Liver (tissue), 9 donors: ENCODE measurements around the gene IFI27L1. TPM values are rescaled to one million over a fixed set of nuclear protein-coding genes. Genes with fewer than 3 reads are reported as not detected.
A peak's percentile ranks its signal among the peaks of the same experiment; 100 is the strongest.

Experiments used
- DNase-seq: peaks from one replicate; pipeline ENCODE4 v3.0.0-alpha.2; 2017; ENCODE audit warnings: low spot score
- H3K27ac ChIP-seq, 2 donors: one replicate each; pipeline ENCODE4 v1.7.0; 2013; ENCODE audit warnings: inconsistent platforms in 2 of 2, low read length in 2 of 2, control low read depth in 1 of 2, low read depth in 1 of 2, mild to moderate bottlenecking in 1 of 2
- H3K27me3 ChIP-seq, 4 donors: one replicate each; pipeline versions ENCODE4 v1.6.1 to v1.7.0; 2013; ENCODE audit warnings: low read length in 3 of 4, inconsistent platforms in 1 of 4, mild to moderate bottlenecking in 1 of 4, moderate library complexity in 1 of 4; ENCODE audit not compliant: control insufficient read depth in 4 of 4, insufficient read depth in 4 of 4
- H3K36me3 ChIP-seq, 4 donors: one replicate each; pipeline versions ENCODE4 v1.6.1 to v1.7.0; 2013; ENCODE audit warnings: low read length in 3 of 4, mild to moderate bottlenecking in 3 of 4, low read depth in 1 of 4, moderate library complexity in 1 of 4; ENCODE audit not compliant: control insufficient read depth in 4 of 4, insufficient read depth in 3 of 4
- H3K4me1 ChIP-seq, 4 donors: one replicate each; pipeline versions ENCODE4 v1.6.1 to v1.7.0; 2013; ENCODE audit warnings: low read length in 3 of 4, mild to moderate bottlenecking in 3 of 4, moderate library complexity in 1 of 4; ENCODE audit not compliant: control insufficient read depth in 4 of 4, insufficient read depth in 4 of 4
- H3K4me3 ChIP-seq, 3 donors: one replicate each; pipeline versions ENCODE4 v1.6.1 to v1.7.0; 2013; ENCODE audit warnings: low read length in 3 of 3, control low read depth in 1 of 3, low read depth in 1 of 3, mild to moderate bottlenecking in 1 of 3
- H3K9ac ChIP-seq, 2 donors: one replicate each; pipeline ENCODE4 v1.7.0; 2013; ENCODE audit warnings: low read length in 2 of 2, mild to moderate bottlenecking in 2 of 2, moderate library complexity in 2 of 2, control low read depth in 1 of 2, low read depth in 1 of 2
- H3K9me3 ChIP-seq, 4 donors: one replicate each; pipeline versions ENCODE4 v1.6.1 to v1.7.0; 2013; ENCODE audit warnings: low read length in 3 of 4; ENCODE audit not compliant: control insufficient read depth in 4 of 4
- EGR1 ChIP-seq, 2 donors: IDR thresholded peaks; 2 replicates each; pipeline ENCODE4 v1.6.1; 2016 to 2018; ENCODE audit warnings: antibody characterized with exemption in 2 of 2, low read depth in 2 of 2
- FOXA1 ChIP-seq: IDR thresholded peaks from 2 replicates; pipeline ENCODE4 v1.6.1; 2016; ENCODE audit warnings: antibody characterized with exemption
- FOXA2 ChIP-seq: IDR thresholded peaks from 2 replicates; pipeline ENCODE4 v1.6.1; 2016; ENCODE audit warnings: antibody characterized with exemption
- GABPA ChIP-seq, 2 donors: IDR thresholded peaks in 1 of 2; conservative IDR thresholded peaks in 1 of 2; 2 replicates each; pipeline ENCODE4 v1.6.1; 2016; ENCODE audit warnings: antibody characterized with exemption in 2 of 2, mild to moderate bottlenecking in 1 of 2, moderate library complexity in 1 of 2
- HNF4A ChIP-seq, 2 donors: conservative IDR thresholded peaks; 2 replicates each; pipeline ENCODE4 v1.6.1; 2016; ENCODE audit warnings: antibody characterized with exemption in 2 of 2, mild to moderate bottlenecking in 2 of 2
- HNF4G ChIP-seq: IDR thresholded peaks from 2 replicates; pipeline ENCODE4 v1.6.1; 2016; ENCODE audit warnings: antibody characterized with exemption
- JUND ChIP-seq, 2 donors: IDR thresholded peaks; 2 replicates each; pipeline ENCODE4 v1.6.1; 2016; ENCODE audit warnings: antibody characterized with exemption in 2 of 2
- NR2F2 ChIP-seq: IDR thresholded peaks from 2 replicates; pipeline ENCODE4 v1.6.1; 2016; ENCODE audit warnings: antibody characterized with exemption
- RAD21 ChIP-seq, 2 donors: IDR thresholded peaks; 2 replicates each; pipeline ENCODE4 v1.6.1; 2016; ENCODE audit warnings: antibody characterized with exemption in 2 of 2, mild to moderate bottlenecking in 2 of 2
- RXRA ChIP-seq, 2 donors: IDR thresholded peaks; 2 replicates each; pipeline ENCODE4 v1.6.1; 2017 to 2018; ENCODE audit warnings: antibody characterized with exemption in 2 of 2, mild to moderate bottlenecking in 1 of 2
- SP1 ChIP-seq: IDR thresholded peaks from 2 replicates; pipeline ENCODE4 v1.6.1; 2018; ENCODE audit warnings: antibody characterized with exemption, mild to moderate bottlenecking
- TAF1 ChIP-seq: conservative IDR thresholded peaks from 2 replicates; pipeline ENCODE4 v1.6.1; 2016; ENCODE audit warnings: antibody characterized with exemption, mild to moderate bottlenecking
- YY1 ChIP-seq: IDR thresholded peaks from 2 replicates; pipeline ENCODE4 v1.6.1; 2016; ENCODE audit warnings: antibody characterized with exemption, mild to moderate bottlenecking
- WGBS: extraction: QIAGEN DNeasy Blood & Tissue Kit; methylation state at CpG from one replicate; pipeline ENCODE4 v1.1.7; 2013; 5-methylcytosine and 5-hydroxymethylcytosine counted together
- polyA plus RNA-seq, 2 donors: library from polyadenylated mRNA; stranded (reverse) in 1 of 2; unstranded in 1 of 2; fragments of 200-250 nt in 1 of 2; fragments of >200 nt in 1 of 2; fragmentation: Nextera tagmentation in 1 of 2; extraction: Ambion mirVana in 1 of 2; gene quantifications; one replicate each; pipeline versions ENCODE4 v1.2.1 to v1.2.3, GENCODE V29; 2013 to 2015
- total RNA-seq, 2 donors: library from RNA; depleted of rRNA; stranded (reverse); fragments of >200 nt; gene quantifications; one replicate each; pipeline ENCODE4 v1.2.3, GENCODE V29; 2014
- TF ChIP-seq, protein P1 (sequence below): IDR thresholded peaks from 2 replicates; pipeline ENCODE4 v1.6.1; 2016; ENCODE audit warnings: antibody characterized with exemption
- TF ChIP-seq, protein P2 (sequence below): fragments of 150-350 bp; IDR thresholded peaks from 2 replicates; pipeline ENCODE4 v1.5.1; 2017; ENCODE audit warnings: improper control_type of control experiment, low read depth, low read length; ENCODE audit not compliant: missing input control
- TF ChIP-seq, protein P3 (sequence below): IDR thresholded peaks from 2 replicates; pipeline ENCODE4 v1.6.1; 2016; ENCODE audit warnings: antibody characterized with exemption, mild to moderate bottlenecking
- TF ChIP-seq, protein P4 (sequence below): IDR thresholded peaks from 2 replicates; pipeline ENCODE4 v1.6.1; 2016; ENCODE audit warnings: antibody characterized with exemption
- TF ChIP-seq, protein P5 (sequence below): IDR thresholded peaks from 2 replicates; pipeline ENCODE4 v1.6.1; 2016; ENCODE audit warnings: antibody characterized with exemption
- donor health status: healthy.
- donor health status: healthy.
- donor health status: healthy.
- donor health status: healthy.
- donor health status: healthy.

Gene IFI27L1
- total and polyA plus RNA-seq, 4 donors = 3.7 to 8.1 (median 5.6) TPM

DNA sequence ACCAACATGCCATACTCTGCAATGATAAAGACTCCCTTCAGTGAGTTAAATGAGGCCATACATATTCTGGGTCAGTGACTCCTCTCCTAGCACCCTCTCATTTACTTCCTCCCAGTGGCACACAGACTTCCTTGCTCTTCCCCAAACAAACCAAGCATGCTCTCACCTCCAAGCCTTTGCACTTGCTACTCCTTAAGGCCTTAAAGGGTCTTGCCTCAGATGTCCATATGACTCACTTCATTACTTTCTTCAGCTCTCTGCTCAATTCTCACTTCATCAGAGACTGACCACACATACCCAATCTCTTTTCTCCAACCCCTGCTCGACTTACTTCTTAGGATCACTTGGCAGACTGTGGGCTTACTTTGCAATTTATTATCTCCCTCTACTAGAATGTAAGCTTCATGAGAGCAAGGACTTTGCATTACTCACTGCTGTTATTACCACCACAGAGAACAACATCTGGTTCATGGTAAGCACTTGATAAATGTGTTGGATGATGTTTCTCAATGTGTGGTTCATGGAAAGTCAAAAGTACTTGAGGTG lies 22.9 kb upstream of the IFI27L1 start:
- Histone ChIP-seq H3K36me3 (peaks cover 9 to 50% (median 36%) of the 10 kb centered on the region in 4 donors), H3K27ac (peak overlapping the region; percentile 36 to 61), H3K4me1 (peaks cover 15 to 42% (median 37%) of the 10 kb centered on the region in 4 donors), H3K9me3 (no peaks in the 10 kb centered on the region), H3K27me3 (no peaks in the 10 kb centered on the region), H3K4me3 (peak overlapping the region in 1 of 3 donors; percentile 24), H3K9ac (no peak overlapping the region)
- TF ChIP-seq HNF4A (conservative IDR thresholded peaks at IDR 0.05) (no peak), EGR1 (IDR thresholded peaks at IDR 0.05; ENCODE audit: low read depth in 2 of 2) (no peak), TAF1 (no peak)
- WGBS = 18% methylated on average over 1 of the region's 1 CpG
- no peak for DNase-seq

DNA sequence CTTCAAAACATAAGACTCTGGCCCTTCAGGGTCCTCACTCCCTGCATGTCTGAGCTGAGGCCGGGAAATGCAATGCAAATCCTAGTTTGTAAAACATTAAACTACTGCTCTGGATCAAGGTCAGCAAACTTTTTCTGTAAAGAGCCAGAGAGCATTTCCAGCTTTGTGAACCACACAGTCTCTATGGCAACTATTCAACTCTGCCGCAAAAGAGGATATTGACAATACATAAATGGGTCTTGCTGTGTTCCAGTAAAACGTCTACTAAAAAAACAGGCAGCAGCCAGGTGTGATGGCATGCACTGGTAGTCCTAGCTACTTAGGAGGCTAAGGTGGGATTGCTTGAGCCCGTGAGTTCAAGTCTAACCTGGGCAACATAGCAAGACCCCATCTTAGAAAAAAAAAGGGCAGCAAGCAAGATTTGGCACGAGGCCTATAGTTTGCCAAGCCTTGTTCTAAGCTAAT lies 22.4 kb upstream of the IFI27L1 start:
- DNase-seq = no peak
- no peaks in the 10 kb centered on the region for H3K9me3 ChIP-seq
- H3K4me1 ChIP-seq = peaks cover 18 to 42% (median 37%) of the 10 kb centered on the region in 4 donors
- peaks cover 9 to 50% (median 36%) of the 10 kb centered on the region in 4 donors for H3K36me3 ChIP-seq
- peak overlapping the region; percentile 61 to 68 for H3K27ac ChIP-seq
- no peaks in the 10 kb centered on the region for H3K27me3 ChIP-seq
- no peak overlapping the region for H3K9ac ChIP-seq
- WGBS = 32% methylated on average over 5 of the region's 5 CpGs
- TF ChIP-seq, protein P1, sequence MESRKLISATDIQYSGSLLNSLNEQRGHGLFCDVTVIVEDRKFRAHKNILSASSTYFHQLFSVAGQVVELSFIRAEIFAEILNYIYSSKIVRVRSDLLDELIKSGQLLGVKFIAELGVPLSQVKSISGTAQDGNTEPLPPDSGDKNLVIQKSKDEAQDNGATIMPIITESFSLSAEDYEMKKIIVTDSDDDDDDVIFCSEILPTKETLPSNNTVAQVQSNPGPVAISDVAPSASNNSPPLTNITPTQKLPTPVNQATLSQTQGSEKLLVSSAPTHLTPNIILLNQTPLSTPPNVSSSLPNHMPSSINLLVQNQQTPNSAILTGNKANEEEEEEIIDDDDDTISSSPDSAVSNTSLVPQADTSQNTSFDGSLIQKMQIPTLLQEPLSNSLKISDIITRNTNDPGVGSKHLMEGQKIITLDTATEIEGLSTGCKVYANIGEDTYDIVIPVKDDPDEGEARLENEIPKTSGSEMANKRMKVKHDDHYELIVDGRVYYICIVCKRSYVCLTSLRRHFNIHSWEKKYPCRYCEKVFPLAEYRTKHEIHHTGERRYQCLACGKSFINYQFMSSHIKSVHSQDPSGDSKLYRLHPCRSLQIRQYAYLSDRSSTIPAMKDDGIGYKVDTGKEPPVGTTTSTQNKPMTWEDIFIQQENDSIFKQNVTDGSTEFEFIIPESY = no peak
- peak in 1 of 2 donors; percentile 56 for TF ChIP-seq GABPA (IDR thresholded peaks at IDR 0.05 in 1 of 2, conservative IDR thresholded peaks at IDR 0.05 in 1 of 2)
- peak; percentile 54 for TF ChIP-seq YY1
- peak in 1 of 2 donors; percentile 39 for TF ChIP-seq JUND (IDR thresholded peaks at IDR 0.05)
- no peak for TF ChIP-seq NR2F2
- TF ChIP-seq, protein P2, sequence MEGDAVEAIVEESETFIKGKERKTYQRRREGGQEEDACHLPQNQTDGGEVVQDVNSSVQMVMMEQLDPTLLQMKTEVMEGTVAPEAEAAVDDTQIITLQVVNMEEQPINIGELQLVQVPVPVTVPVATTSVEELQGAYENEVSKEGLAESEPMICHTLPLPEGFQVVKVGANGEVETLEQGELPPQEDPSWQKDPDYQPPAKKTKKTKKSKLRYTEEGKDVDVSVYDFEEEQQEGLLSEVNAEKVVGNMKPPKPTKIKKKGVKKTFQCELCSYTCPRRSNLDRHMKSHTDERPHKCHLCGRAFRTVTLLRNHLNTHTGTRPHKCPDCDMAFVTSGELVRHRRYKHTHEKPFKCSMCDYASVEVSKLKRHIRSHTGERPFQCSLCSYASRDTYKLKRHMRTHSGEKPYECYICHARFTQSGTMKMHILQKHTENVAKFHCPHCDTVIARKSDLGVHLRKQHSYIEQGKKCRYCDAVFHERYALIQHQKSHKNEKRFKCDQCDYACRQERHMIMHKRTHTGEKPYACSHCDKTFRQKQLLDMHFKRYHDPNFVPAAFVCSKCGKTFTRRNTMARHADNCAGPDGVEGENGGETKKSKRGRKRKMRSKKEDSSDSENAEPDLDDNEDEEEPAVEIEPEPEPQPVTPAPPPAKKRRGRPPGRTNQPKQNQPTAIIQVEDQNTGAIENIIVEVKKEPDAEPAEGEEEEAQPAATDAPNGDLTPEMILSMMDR = no peak
- no peak for TF ChIP-seq EGR1 (IDR thresholded peaks at IDR 0.05; ENCODE audit: low read depth in 2 of 2)
- no peak for TF ChIP-seq HNF4G
- TF ChIP-seq, protein P3, sequence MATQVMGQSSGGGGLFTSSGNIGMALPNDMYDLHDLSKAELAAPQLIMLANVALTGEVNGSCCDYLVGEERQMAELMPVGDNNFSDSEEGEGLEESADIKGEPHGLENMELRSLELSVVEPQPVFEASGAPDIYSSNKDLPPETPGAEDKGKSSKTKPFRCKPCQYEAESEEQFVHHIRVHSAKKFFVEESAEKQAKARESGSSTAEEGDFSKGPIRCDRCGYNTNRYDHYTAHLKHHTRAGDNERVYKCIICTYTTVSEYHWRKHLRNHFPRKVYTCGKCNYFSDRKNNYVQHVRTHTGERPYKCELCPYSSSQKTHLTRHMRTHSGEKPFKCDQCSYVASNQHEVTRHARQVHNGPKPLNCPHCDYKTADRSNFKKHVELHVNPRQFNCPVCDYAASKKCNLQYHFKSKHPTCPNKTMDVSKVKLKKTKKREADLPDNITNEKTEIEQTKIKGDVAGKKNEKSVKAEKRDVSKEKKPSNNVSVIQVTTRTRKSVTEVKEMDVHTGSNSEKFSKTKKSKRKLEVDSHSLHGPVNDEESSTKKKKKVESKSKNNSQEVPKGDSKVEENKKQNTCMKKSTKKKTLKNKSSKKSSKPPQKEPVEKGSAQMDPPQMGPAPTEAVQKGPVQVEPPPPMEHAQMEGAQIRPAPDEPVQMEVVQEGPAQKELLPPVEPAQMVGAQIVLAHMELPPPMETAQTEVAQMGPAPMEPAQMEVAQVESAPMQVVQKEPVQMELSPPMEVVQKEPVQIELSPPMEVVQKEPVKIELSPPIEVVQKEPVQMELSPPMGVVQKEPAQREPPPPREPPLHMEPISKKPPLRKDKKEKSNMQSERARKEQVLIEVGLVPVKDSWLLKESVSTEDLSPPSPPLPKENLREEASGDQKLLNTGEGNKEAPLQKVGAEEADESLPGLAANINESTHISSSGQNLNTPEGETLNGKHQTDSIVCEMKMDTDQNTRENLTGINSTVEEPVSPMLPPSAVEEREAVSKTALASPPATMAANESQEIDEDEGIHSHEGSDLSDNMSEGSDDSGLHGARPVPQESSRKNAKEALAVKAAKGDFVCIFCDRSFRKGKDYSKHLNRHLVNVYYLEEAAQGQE = peak; percentile 81
- peak; percentile 65 for TF ChIP-seq FOXA1
- peak; percentile 61 to 85 for TF ChIP-seq HNF4A (conservative IDR thresholded peaks at IDR 0.05)
- TF ChIP-seq, protein P4, sequence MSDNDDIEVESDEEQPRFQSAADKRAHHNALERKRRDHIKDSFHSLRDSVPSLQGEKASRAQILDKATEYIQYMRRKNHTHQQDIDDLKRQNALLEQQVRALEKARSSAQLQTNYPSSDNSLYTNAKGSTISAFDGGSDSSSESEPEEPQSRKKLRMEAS = peak; percentile 46
- TF ChIP-seq TAF1 = no peak
- TF ChIP-seq FOXA2 = peak; percentile 94
- peak in 1 of 2 donors; percentile 38 for TF ChIP-seq RAD21 (IDR thresholded peaks at IDR 0.05)
- TF ChIP-seq, protein P5, sequence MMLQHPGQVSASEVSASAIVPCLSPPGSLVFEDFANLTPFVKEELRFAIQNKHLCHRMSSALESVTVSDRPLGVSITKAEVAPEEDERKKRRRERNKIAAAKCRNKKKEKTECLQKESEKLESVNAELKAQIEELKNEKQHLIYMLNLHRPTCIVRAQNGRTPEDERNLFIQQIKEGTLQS = no peak
- TF ChIP-seq RXRA (IDR thresholded peaks at IDR 0.05) = peak; percentile 71 to 87
- TF ChIP-seq SP1 = peak; percentile 79
- no peak overlapping the region for H3K4me3 ChIP-seq
